Endothelial cell (in vitro differentiated cells): ENCODE results near the gene DOHH. TPM values are rescaled to one million over a fixed set of nuclear protein-coding genes. Genes with fewer than 3 reads are reported as not detected.

Experiments used
- DNase-seq: peaks from one replicate; pipeline ENCODE4 v3.0.0; 2021; ENCODE audit warnings: low spot score
- H3K27ac Mint-ChIP-seq: one replicate; pipeline ENCODE4 v1.8.0; 2021; ENCODE audit warnings: mixed read lengths, inconsistent platforms; ENCODE audit not compliant: unreplicated experiment
- H3K27me3 Mint-ChIP-seq: one replicate; pipeline ENCODE4 v1.8.0; 2021; ENCODE audit warnings: mild to moderate bottlenecking, moderate library complexity, mixed read lengths, inconsistent platforms; ENCODE audit not compliant: unreplicated experiment
- H3K36me3 Mint-ChIP-seq: one replicate; pipeline ENCODE4 v1.8.0; 2021; ENCODE audit warnings: mild to moderate bottlenecking, low read depth, mixed read lengths, inconsistent platforms; ENCODE audit not compliant: unreplicated experiment
- H3K4me1 Mint-ChIP-seq: one replicate; pipeline ENCODE4 v1.8.0; 2021; ENCODE audit warnings: mild to moderate bottlenecking, mixed read lengths, inconsistent platforms; ENCODE audit not compliant: unreplicated experiment
- H3K4me3 Mint-ChIP-seq: one replicate; pipeline ENCODE4 v1.8.0; 2021; ENCODE audit warnings: mild to moderate bottlenecking, mixed read lengths, inconsistent platforms; ENCODE audit not compliant: unreplicated experiment
- H3K9me3 Mint-ChIP-seq: one replicate; pipeline ENCODE4 v1.8.0; 2021; ENCODE audit warnings: mixed read lengths, inconsistent platforms; ENCODE audit not compliant: unreplicated experiment
- CTCF ChIP-seq: fragments of 200-600 bp; sonication (generic); IDR thresholded peaks from one replicate; pipeline ENCODE4 v1.5.0; 2021; ENCODE audit warnings: antibody characterized with exemption; ENCODE audit not compliant: unreplicated experiment
- total RNA-seq: library from RNA; stranded (reverse); fragmentation: NEBNext Ultra II Directional; extraction: Animal tissue kit (Norgen Biotek cat#: 25700); gene quantifications from one replicate; pipeline ENCODE4 v1.2.1, GENCODE V29; 2021; ENCODE audit not compliant: unreplicated experiment

The DOHH gene
- total RNA-seq, 1 donor from 2014 or later = 8.7 TPM

GRCh38 chr19:3537438-3538240, 37.2 kb upstream of the DOHH start:
- no peak overlapping the region for H3K27ac Mint-ChIP-seq
- no peaks in the 10 kb centered on the region for H3K9me3 Mint-ChIP-seq
- peaks cover 15% of the 10 kb centered on the region for H3K27me3 Mint-ChIP-seq
- peaks cover 11% of the 10 kb centered on the region for H3K36me3 Mint-ChIP-seq
- DNase-seq = no peak
- TF ChIP-seq CTCF = no peak
- peaks cover 2% of the 10 kb centered on the region for H3K4me1 Mint-ChIP-seq
- H3K4me3 Mint-ChIP-seq = no peak overlapping the region

GRCh38 chr19:3537101-3537437, 36.6 kb upstream of the DOHH start:
- Mint-ChIP-seq H3K36me3 (peaks cover 11% of the 10 kb centered on the region), H3K4me1 (peaks cover 2% of the 10 kb centered on the region), H3K27ac (no peak overlapping the region), H3K4me3 (no peak overlapping the region), H3K9me3 (no peaks in the 10 kb centered on the region), H3K27me3 (peaks cover 18% of the 10 kb centered on the region)
- DNase-seq = no peak
- TF ChIP-seq CTCF = no peak

GRCh38 chr19:3536429-3537100, 36.1 kb upstream of the DOHH start:
- no peak for TF ChIP-seq CTCF
- Mint-ChIP-seq H3K9me3 (no peaks in the 10 kb centered on the region), H3K4me3 (no peak overlapping the region), H3K4me1 (peaks cover 2% of the 10 kb centered on the region), H3K27me3 (peaks cover 14% of the 10 kb centered on the region), H3K27ac (no peak overlapping the region), H3K36me3 (peaks cover 11% of the 10 kb centered on the region)
- DNase-seq = no peak

GRCh38 chr19:3535981-3536380, 35.5 kb upstream of the DOHH start:
- Mint-ChIP-seq H3K4me3 (no peak overlapping the region), H3K36me3 (peaks cover 15% of the 10 kb centered on the region), H3K27me3 (peaks cover 16% of the 10 kb centered on the region), H3K9me3 (no peaks in the 10 kb centered on the region), H3K4me1 (peaks cover 2% of the 10 kb centered on the region), H3K27ac (no peak overlapping the region)
- DNase-seq = no peak
- TF ChIP-seq CTCF = no peak

- H3K36me3 Mint-ChIP-seq = peaks cover 18% of the 10 kb centered on the region
- no peak for TF ChIP-seq CTCF
- H3K4me1 Mint-ChIP-seq = peaks cover 2% of the 10 kb centered on the region
- no peak overlapping the region for H3K27ac Mint-ChIP-seq
- no peak overlapping the region for H3K4me3 Mint-ChIP-seq
- no peaks in the 10 kb centered on the region for H3K9me3 Mint-ChIP-seq
- peaks cover 16% of the 10 kb centered on the region for H3K27me3 Mint-ChIP-seq
- no peak for DNase-seq
Observed at GRCh38 chr19:3535563-3535965, 35.1 kb upstream of the DOHH start.
